Keratinocyte (primary cell): Measurements from ENCODE around the gene ACOXL.

Experiments used
- CTCF ChIP-seq, 3 experiments: IDR thresholded peaks in 1 of 3; conservative IDR thresholded peaks in 1 of 3; optimal IDR thresholded peaks in 1 of 3; 2 replicates in 2 of 3; 3 replicates in 1 of 3; pipeline versions ENCODE3 to v1.5.1; 2011; ENCODE audit warnings: low read length in 3 of 3, mild to moderate bottlenecking in 3 of 3, moderate library complexity in 2 of 3, control low read depth in 1 of 3, inconsistent platforms in 1 of 3; ENCODE audit not compliant: insufficient read depth in 2 of 3; ENCODE audit errors: extremely low read depth in 1 of 3
- EZH2 ChIP-seq: IDR thresholded peaks from one replicate; pipeline ENCODE4 v1.6.1; 2012; ENCODE audit warnings: inconsistent platforms, mild to moderate bottlenecking, low read length, moderate library complexity

- TF ChIP-seq EZH2 (no peak), CTCF (optimal IDR thresholded peaks at IDR 0.05 in 1 of 3, IDR thresholded peaks at IDR 0.05 in 1 of 3, conservative IDR thresholded peaks at IDR 0.05 in 1 of 3; ENCODE audit: extremely low read depth in 1 of 3, insufficient read depth in 2 of 3, low read length in 3 of 3) (no peak)
These were observed 195.2 kb downstream of the ACOXL start for GRCh38 chr2:110927526-110927925.
